Right lobe of liver (tissue), 4 donors: ENCODE data around the gene SLMAP.

ENCODE experiments used
- POLR2A ChIP-seq: fragments of 450-650 bp; IDR thresholded peaks from one replicate; pipeline ENCODE4 v1.6.1; 2017; ENCODE audit warnings: antibody characterized with exemption, mild to moderate bottlenecking
- TF ChIP-seq, protein P1 (sequence below), 4 donors: fragments of 200-600 bp in 3 of 4; fragments of 450-650 bp in 1 of 4; IDR thresholded peaks; one replicate each; pipeline versions ENCODE4 v1.5.1 to v1.8.0; 2016 to 2022; ENCODE audit warnings: antibody characterized with exemption in 4 of 4, mild to moderate bottlenecking in 2 of 4
- donor health status: DM: no; HTN: no; CAD: no.
- donor health status: DM: no; HTN: no; CAD: no.
- donor health status: DM: no; HTN: yes; CAD: no.

- TF ChIP-seq, protein P1, sequence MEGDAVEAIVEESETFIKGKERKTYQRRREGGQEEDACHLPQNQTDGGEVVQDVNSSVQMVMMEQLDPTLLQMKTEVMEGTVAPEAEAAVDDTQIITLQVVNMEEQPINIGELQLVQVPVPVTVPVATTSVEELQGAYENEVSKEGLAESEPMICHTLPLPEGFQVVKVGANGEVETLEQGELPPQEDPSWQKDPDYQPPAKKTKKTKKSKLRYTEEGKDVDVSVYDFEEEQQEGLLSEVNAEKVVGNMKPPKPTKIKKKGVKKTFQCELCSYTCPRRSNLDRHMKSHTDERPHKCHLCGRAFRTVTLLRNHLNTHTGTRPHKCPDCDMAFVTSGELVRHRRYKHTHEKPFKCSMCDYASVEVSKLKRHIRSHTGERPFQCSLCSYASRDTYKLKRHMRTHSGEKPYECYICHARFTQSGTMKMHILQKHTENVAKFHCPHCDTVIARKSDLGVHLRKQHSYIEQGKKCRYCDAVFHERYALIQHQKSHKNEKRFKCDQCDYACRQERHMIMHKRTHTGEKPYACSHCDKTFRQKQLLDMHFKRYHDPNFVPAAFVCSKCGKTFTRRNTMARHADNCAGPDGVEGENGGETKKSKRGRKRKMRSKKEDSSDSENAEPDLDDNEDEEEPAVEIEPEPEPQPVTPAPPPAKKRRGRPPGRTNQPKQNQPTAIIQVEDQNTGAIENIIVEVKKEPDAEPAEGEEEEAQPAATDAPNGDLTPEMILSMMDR (IDR thresholded peaks at IDR 0.05): no peak
- TF ChIP-seq POLR2A: no peak
Measured at GRCh38 chr3:57822686-57823085, 66.6 kb downstream of the SLMAP start.
